Activated T-cell treated with anti-CD3 and anti-CD28 coated beads, Interleukin-2, amount 50 U/mL, for 4 hours (primary cell): ENCODE results near the gene HNF1A. TPM values are rescaled to one million over a fixed set of nuclear protein-coding genes. Genes with fewer than 3 reads are reported as not detected.
"Not testable (repeated sequence)": the region's sequence is repeated elsewhere in the genome, so short reads cannot be mapped to it uniquely, and the experiment has no call there.

Source experiments
- ATAC-seq, 2 donors: fragments of 200-7000 bp; cut with Tn5 transposase; one replicate each; pipeline ENCODE4 v1.10.0; 2021
- DNase-seq: peaks from one replicate; pipeline ENCODE4 v3.0.0-alpha.2; 2020
- H3K27me3 Mint-ChIP-seq: one replicate; pipeline ENCODE4 v1.8.0; 2021; ENCODE audit warnings: low read depth, mixed read lengths
- H3K36me3 Mint-ChIP-seq: one replicate; pipeline ENCODE4 v1.8.0; 2022; ENCODE audit warnings: mixed read lengths; ENCODE audit not compliant: insufficient read depth
- H3K4me1 Mint-ChIP-seq: one replicate; pipeline ENCODE4 v1.8.0; 2021; ENCODE audit warnings: low read depth, mixed read lengths
- H3K4me3 Mint-ChIP-seq: one replicate; pipeline ENCODE4 v1.8.0; 2021; ENCODE audit warnings: mild to moderate bottlenecking, moderate library complexity, mixed read lengths
- H3K9me3 Mint-ChIP-seq: one replicate; pipeline ENCODE4 v1.8.0; 2021; ENCODE audit warnings: mixed read lengths
- total RNA-seq, 3 donors: library from RNA; stranded (reverse); gene quantifications; one replicate each; pipeline ENCODE4 v1.2.1, GENCODE V29; 2021

Gene HNF1A
- total RNA-seq, 3 donors from 2014 or later: not detected

- Mint-ChIP-seq H3K36me3 (no peaks in the 10 kb centered on the region), H3K27me3 (peaks cover 6% of the 10 kb centered on the region), H3K4me1 (peaks cover 3% of the 10 kb centered on the region), H3K4me3 (no peak overlapping the region), H3K9me3 (no peaks in the 10 kb centered on the region)
- ATAC-seq (no peak), DNase-seq (no peak)
Observed at GRCh38 chr12:120943482-120943881, 34.9 kb upstream of the HNF1A start.

- Mint-ChIP-seq H3K36me3 (no peaks in the 10 kb centered on the region), H3K9me3 (no peaks in the 10 kb centered on the region), H3K4me3 (no peak overlapping the region), H3K4me1 (peaks cover 3% of the 10 kb centered on the region), H3K27me3 (peaks cover under 1% of the 10 kb centered on the region)
- DNase-seq (peak; percentile 67), ATAC-seq (peak; percentile 71 to 72)
Observed at GRCh38 chr12:120944645-120945217, 33.6 kb upstream of the HNF1A start.

- not testable (repeated sequence) for ATAC-seq, H3K4me1 Mint-ChIP-seq, H3K4me3 Mint-ChIP-seq, DNase-seq, H3K27me3 Mint-ChIP-seq, H3K36me3 Mint-ChIP-seq, H3K9me3 Mint-ChIP-seq
Observed at GRCh38 chr12:120945516-120945915, 32.8 kb upstream of the HNF1A start.

- H3K27me3 Mint-ChIP-seq, H3K36me3 Mint-ChIP-seq, H3K9me3 Mint-ChIP-seq, ATAC-seq, H3K4me1 Mint-ChIP-seq, DNase-seq, H3K4me3 Mint-ChIP-seq: not testable (repeated sequence)
Observed at GRCh38 chr12:120950260-120950799, 28.0 kb upstream of the HNF1A start.

- H3K27me3 Mint-ChIP-seq: no peaks in the 10 kb centered on the region
- no peaks in the 10 kb centered on the region for H3K4me1 Mint-ChIP-seq
- H3K9me3 Mint-ChIP-seq: no peaks in the 10 kb centered on the region
- no peak overlapping the region for H3K4me3 Mint-ChIP-seq
- no peak for DNase-seq
- no peaks in the 10 kb centered on the region for H3K36me3 Mint-ChIP-seq
- ATAC-seq: no peak
Observed at GRCh38 chr12:120950807-120951206, 27.5 kb upstream of the HNF1A start.

GRCh38 chr12:120955232-120955631 lies 23.1 kb upstream of the HNF1A start:
- Mint-ChIP-seq H3K36me3 (no peaks in the 10 kb centered on the region), H3K4me3 (no peak overlapping the region), H3K9me3 (no peaks in the 10 kb centered on the region), H3K4me1 (peaks cover 13% of the 10 kb centered on the region), H3K27me3 (no peaks in the 10 kb centered on the region)
- DNase-seq (no peak), ATAC-seq (no peak)

- DNase-seq (no peak), ATAC-seq (no peak)
- Mint-ChIP-seq H3K4me1 (peaks cover 20% of the 10 kb centered on the region), H3K9me3 (no peaks in the 10 kb centered on the region), H3K27me3 (no peaks in the 10 kb centered on the region), H3K36me3 (no peaks in the 10 kb centered on the region), H3K4me3 (no peak overlapping the region)
Observed at GRCh38 chr12:120956579-120957300, 21.6 kb upstream of the HNF1A start.

GRCh38 chr12:120959111-120959878 lies 19.0 kb upstream of the HNF1A start:
- Mint-ChIP-seq H3K36me3 (no peaks in the 10 kb centered on the region), H3K4me3 (peak overlapping the region; percentile 9), H3K4me1 (peaks cover 29% of the 10 kb centered on the region), H3K9me3 (no peaks in the 10 kb centered on the region), H3K27me3 (no peaks in the 10 kb centered on the region)
- no peak for ATAC-seq
- DNase-seq: no peak

GRCh38 chr12:120960657-120961056 lies 17.7 kb upstream of the HNF1A start:
- Mint-ChIP-seq H3K9me3 (no peaks in the 10 kb centered on the region), H3K36me3 (no peaks in the 10 kb centered on the region), H3K4me3 (no peak overlapping the region), H3K4me1 (peaks cover 29% of the 10 kb centered on the region), H3K27me3 (no peaks in the 10 kb centered on the region)
- ATAC-seq: peak; percentile 41 to 54
- no peak for DNase-seq

GRCh38 chr12:120961604-120962531 lies 16.5 kb upstream of the HNF1A start:
- DNase-seq: no peak
- H3K36me3 Mint-ChIP-seq: no peaks in the 10 kb centered on the region
- no peak for ATAC-seq
- peaks cover 29% of the 10 kb centered on the region for H3K4me1 Mint-ChIP-seq
- H3K27me3 Mint-ChIP-seq: no peaks in the 10 kb centered on the region
- H3K4me3 Mint-ChIP-seq: no peak overlapping the region
- no peaks in the 10 kb centered on the region for H3K9me3 Mint-ChIP-seq

- H3K27me3 Mint-ChIP-seq: no peaks in the 10 kb centered on the region
- H3K9me3 Mint-ChIP-seq: no peaks in the 10 kb centered on the region
- DNase-seq (no peak), ATAC-seq (peak; percentile 58 to 66)
- H3K4me3 Mint-ChIP-seq: no peak overlapping the region
- H3K36me3 Mint-ChIP-seq: no peaks in the 10 kb centered on the region
- peaks cover 29% of the 10 kb centered on the region for H3K4me1 Mint-ChIP-seq
Observed at GRCh38 chr12:120962532-120963020, 15.8 kb upstream of the HNF1A start.

GRCh38 chr12:120964298-120964697 lies 14.0 kb upstream of the HNF1A start:
- Mint-ChIP-seq H3K36me3 (no peaks in the 10 kb centered on the region), H3K4me1 (peaks cover 25% of the 10 kb centered on the region), H3K27me3 (no peaks in the 10 kb centered on the region), H3K9me3 (no peaks in the 10 kb centered on the region), H3K4me3 (no peak overlapping the region)
- DNase-seq (no peak), ATAC-seq (no peak)

- Mint-ChIP-seq H3K27me3 (no peaks in the 10 kb centered on the region), H3K4me1 (peaks cover 15% of the 10 kb centered on the region), H3K36me3 (no peaks in the 10 kb centered on the region), H3K9me3 (no peaks in the 10 kb centered on the region), H3K4me3 (no peak overlapping the region)
- DNase-seq (no peak), ATAC-seq (no peak)
Observed at GRCh38 chr12:120965534-120966091, 12.7 kb upstream of the HNF1A start.
